GM18517 (cell line): ENCODE measurements around the gene PAXX.
A peak's percentile ranks its signal among the peaks of the same experiment; 100 is the strongest.

Source experiments
- ATAC-seq: cut with Tn5 transposase; IDR thresholded peaks from one replicate; pipeline ENCODE4 v1.9.1; 2021; ENCODE audit warnings: mild to moderate bottlenecking, moderate library complexity; ENCODE audit not compliant: unreplicated experiment

Gene PAXX

GRCh38 chr9:136991993-136992818 is at the start of gene PAXX:
PAXX (plus strand) TSS chr9:136992422; CDS start chr9:136992444, 22 bp downstream.
- peak; percentile 71 for ATAC-seq

- ATAC-seq, result no peak
Observed at GRCh38 chr9:136942881-136943230, 49.4 kb upstream of the PAXX start.

- ATAC-seq, result peak; percentile 14
Observed at GRCh38 chr9:136943291-136944211, 48.7 kb upstream of the PAXX start.

GRCh38 chr9:136944212-136944518 is 48.1 kb upstream of the PAXX start:
- ATAC-seq, result peak; percentile 35

- ATAC-seq, result peak; percentile 64
Observed at GRCh38 chr9:136944519-136945332, 47.5 kb upstream of the PAXX start, which contains the start of the genes C8G and FBXW5. C8G (plus strand) TSS chr9:136945243; CDS start chr9:136945321, 78 bp downstream. FBXW5 (minus strand) TSS chr9:136944738; CDS start chr9:136944083, 655 bp downstream.

- no peak for ATAC-seq
Observed at GRCh38 chr9:136945333-136946227, 46.6 kb upstream of the PAXX start.

GRCh38 chr9:136946228-136947027 is 45.8 kb upstream of the PAXX start:
- no peak for ATAC-seq

GRCh38 chr9:136947028-136947891 is 45.0 kb upstream of the PAXX start:
- ATAC-seq, result no peak

GRCh38 chr9:136947955-136948510 is 44.2 kb upstream of the PAXX start:
- ATAC-seq, result no peak

- peak; percentile 6 for ATAC-seq
Observed at GRCh38 chr9:136949239-136949816, 42.9 kb upstream of the PAXX start.

- peak; percentile 79 for ATAC-seq
Observed at GRCh38 chr9:136949817-136950655, 42.2 kb upstream of the PAXX start.

GRCh38 chr9:136950656-136951276 is 41.5 kb upstream of the PAXX start:
- ATAC-seq, result no peak

- no peak for ATAC-seq
Observed at GRCh38 chr9:136951541-136952320, 40.5 kb upstream of the PAXX start, which contains the start of gene LCN12. LCN12 (plus strand) TSS chr9:136952273; CDS start chr9:136952328, 55 bp downstream.

GRCh38 chr9:136952321-136952850 is 39.8 kb upstream of the PAXX start:
- no peak for ATAC-seq
